Vagina (tissue), 2 donors: ENCODE results near the gene ASAP2.

Experiments used
- POLR2A ChIP-seq, 2 donors: fragments of 450-650 bp; IDR thresholded peaks; one replicate each; pipeline ENCODE4 v1.6.1; 2017; ENCODE audit warnings: antibody characterized with exemption in 2 of 2, mild to moderate bottlenecking in 2 of 2, moderate library complexity in 2 of 2
- POLR2AphosphoS5 ChIP-seq, 2 donors: sonication (generic); formaldehyde crosslinking; IDR thresholded peaks; one replicate each; pipeline ENCODE4 v1.9.0; 2017; ENCODE audit warnings: antibody characterized with exemption in 2 of 2, mild to moderate bottlenecking in 2 of 2, low read depth in 1 of 2; ENCODE audit not compliant: insufficient read depth in 1 of 2
- TF ChIP-seq, protein P1 (sequence below), 3 experiments: fragments of 450-650 bp in 2 of 3; fragments of 200-600 bp in 1 of 3; sonication (generic) in 1 of 3; IDR thresholded peaks; one replicate each; pipeline ENCODE4 v1.5.1; 2017 to 2019; ENCODE audit warnings: antibody characterized with exemption in 3 of 3, mild to moderate bottlenecking in 2 of 3, moderate library complexity in 2 of 3

DNA sequence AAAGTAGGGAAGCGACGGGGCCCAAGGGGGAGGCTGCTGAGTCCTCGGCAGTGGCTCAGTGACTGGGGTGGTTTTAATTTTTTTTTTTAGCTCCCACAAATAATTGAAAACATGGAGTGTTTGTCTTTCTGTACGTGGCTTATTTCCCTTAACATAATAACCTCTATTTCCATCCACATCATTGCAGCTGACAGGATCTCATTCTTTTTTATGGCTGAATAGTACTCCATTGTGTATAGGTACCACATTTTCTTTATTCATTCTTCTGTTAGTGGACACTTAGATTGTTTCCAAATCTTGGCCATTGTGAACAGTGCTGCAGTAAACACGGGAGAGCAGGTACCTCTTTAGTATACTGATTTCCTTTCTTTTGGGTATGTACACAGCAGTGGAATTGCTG lies 65.1 kb downstream of the ASAP2 start:
- TF ChIP-seq, protein P1, sequence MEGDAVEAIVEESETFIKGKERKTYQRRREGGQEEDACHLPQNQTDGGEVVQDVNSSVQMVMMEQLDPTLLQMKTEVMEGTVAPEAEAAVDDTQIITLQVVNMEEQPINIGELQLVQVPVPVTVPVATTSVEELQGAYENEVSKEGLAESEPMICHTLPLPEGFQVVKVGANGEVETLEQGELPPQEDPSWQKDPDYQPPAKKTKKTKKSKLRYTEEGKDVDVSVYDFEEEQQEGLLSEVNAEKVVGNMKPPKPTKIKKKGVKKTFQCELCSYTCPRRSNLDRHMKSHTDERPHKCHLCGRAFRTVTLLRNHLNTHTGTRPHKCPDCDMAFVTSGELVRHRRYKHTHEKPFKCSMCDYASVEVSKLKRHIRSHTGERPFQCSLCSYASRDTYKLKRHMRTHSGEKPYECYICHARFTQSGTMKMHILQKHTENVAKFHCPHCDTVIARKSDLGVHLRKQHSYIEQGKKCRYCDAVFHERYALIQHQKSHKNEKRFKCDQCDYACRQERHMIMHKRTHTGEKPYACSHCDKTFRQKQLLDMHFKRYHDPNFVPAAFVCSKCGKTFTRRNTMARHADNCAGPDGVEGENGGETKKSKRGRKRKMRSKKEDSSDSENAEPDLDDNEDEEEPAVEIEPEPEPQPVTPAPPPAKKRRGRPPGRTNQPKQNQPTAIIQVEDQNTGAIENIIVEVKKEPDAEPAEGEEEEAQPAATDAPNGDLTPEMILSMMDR (IDR thresholded peaks at IDR 0.05), result no peak
- TF ChIP-seq POLR2AphosphoS5 (IDR thresholded peaks at IDR 0.05; ENCODE audit: insufficient read depth in 1 of 2, low read depth in 1 of 2), result no peak
- no peak for TF ChIP-seq POLR2A (IDR thresholded peaks at IDR 0.05)
